Testis (tissue), 2 donors: ENCODE measurements around the gene GPR157.

Experiments used
- CTCF ChIP-seq, 3 experiments: fragments of 450-650 bp in 2 of 3; fragments of 200-600 bp in 1 of 3; sonication (generic) in 1 of 3; IDR thresholded peaks; one replicate each; pipeline ENCODE4 v1.5.1; 2016 to 2019; ENCODE audit warnings: antibody characterized with exemption in 3 of 3, mild to moderate bottlenecking in 2 of 3, moderate library complexity in 1 of 3
- POLR2A ChIP-seq: fragments of 450-650 bp; IDR thresholded peaks from one replicate; pipeline ENCODE4 v1.6.1; 2017; ENCODE audit warnings: antibody characterized with exemption, mild to moderate bottlenecking, moderate library complexity

- TF ChIP-seq CTCF (IDR thresholded peaks at IDR 0.05) (no peak), POLR2A (no peak)
These were observed 77.5 kb downstream of the GPR157 start for GRCh38 chr1:9051379-9051778.
